Sciatic nerve (tissue), 2 donors: ENCODE measurements around the gene NETO2. TPM values are rescaled to one million over a fixed set of nuclear protein-coding genes. Genes with fewer than 3 reads are reported as not detected.

Experiments used
- ATAC-seq: fragments of 200-7000 bp; cut with Tn5 transposase; one replicate; pipeline ENCODE4 v1.9.1; 2020; ENCODE audit warnings: mild to moderate bottlenecking, moderate library complexity
- DNase-seq: peaks from one replicate; pipeline ENCODE4 v3.0.0-alpha.2; 2020; ENCODE audit warnings: low spot score
- intact Hi-C: fragments of 100-400 bp; cut with DNase I; formaldehyde crosslinking; loops from one replicate; pipeline ENCODE4 v1.14.2; 2022
- total RNA-seq: library from RNA; stranded (reverse); fragmentation: NEBNext Ultra II Directional; extraction: Animal tissue kit (Norgen Biotek cat#: 25700); gene quantifications from one replicate; pipeline ENCODE4 v1.2.1, GENCODE V29; 2021
- donor health status: DM: no; HTN: no; CAD: no.
- donor health status: DM: no; HTN: no; CAD: no.

NETO2 gene
- total RNA-seq, 1 donor from 2014 or later = 1.9 TPM

DNA sequence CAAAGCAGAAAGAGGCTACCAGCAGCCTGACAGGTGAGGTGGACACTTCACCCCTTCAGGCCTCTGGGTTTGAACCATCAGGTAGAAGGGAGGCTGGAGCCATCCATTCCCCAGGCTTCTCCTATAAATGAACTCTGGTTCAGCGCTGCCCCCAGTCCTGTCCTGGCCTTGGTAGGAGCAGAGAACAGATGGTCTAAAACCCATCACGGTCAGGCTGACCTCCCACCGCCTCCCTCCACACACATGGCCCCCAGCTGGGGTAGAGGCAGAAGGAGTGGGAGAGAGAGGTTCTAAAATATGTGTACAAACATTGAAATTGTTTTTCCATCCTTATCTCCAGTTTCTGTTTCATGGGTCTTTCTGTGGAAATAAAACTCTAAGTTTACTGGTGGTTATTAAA lies 110.6 kb downstream of the NETO2 start:
- intact Hi-C loops = no loop called here
- DNase-seq = no peak
- no peak for ATAC-seq

DNA sequence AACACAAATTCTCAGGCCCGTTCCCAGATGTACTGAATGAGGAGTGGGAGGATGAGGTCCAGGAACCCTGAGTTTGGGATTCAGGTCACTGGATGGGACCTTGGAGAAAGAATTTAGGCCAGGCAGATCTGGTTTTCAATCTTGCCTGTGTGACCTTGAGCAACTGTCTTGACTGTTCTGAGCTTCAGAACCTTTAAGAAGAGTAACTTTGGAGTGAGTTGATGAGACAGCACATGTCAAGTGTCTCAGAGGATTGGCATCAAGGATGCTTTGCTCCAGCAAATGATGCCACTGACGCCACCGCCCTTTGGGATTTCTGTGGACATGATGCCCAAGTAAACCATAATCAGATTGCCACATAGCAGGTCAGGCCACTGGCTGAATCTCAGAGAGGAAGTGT lies 114.0 kb downstream of the NETO2 start:
- ATAC-seq (no peak), DNase-seq (no peak)
- intact Hi-C loops = no loop called here

DNA sequence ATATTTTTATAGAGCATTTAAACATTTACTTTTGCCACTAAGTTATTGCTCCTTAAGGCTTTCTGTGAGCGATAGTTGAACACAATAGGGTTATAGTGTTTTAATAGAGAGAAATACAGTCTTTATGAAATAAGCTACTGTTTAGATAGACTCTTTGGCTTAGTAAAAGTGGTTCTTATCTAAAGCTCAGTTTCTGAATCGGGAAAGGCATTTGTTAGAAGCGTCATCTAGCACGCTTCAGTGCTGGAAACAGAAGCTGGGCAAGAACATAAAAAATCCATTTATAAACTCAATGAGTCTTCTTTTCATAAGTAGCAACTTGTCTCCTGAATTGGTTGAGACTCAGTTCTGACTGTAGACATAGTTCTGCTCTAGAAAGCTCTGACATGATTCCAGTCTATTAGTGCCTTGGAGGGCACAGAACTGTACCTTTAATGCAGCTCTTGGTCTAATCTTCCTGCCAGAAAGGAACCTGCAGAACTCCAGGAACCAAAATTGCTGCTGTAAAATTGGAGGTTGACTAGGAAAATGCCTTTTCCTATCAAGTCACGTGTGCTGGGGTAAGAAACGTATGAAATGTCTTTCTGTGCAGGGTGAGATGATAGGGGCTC lies 114.9 kb downstream of the NETO2 start:
- intact Hi-C loops = no loop called here
- DNase-seq = no peak
- no peak for ATAC-seq

Other genes starting within 250 kb of the NETO2 start
- gene DNAJA2, start 170.3 kb downstream of the NETO2 start, total RNA-seq = 46.5 TPM